Measurements from ENCODE around the gene SRSF9. TPM values are rescaled to one million over a fixed set of nuclear protein-coding genes. Genes with fewer than 3 reads are reported as not detected.
"Not testable (repeated sequence)": the region's sequence is repeated elsewhere in the genome, so short reads cannot be mapped to it uniquely, and the experiment has no call there.

Gene SRSF9
- total RNA-seq, 1 donor from 2014 or later = 38.6 TPM

GRCh38 chr12:120457133-120457532 is 12.4 kb downstream of the SRSF9 start:
- no peak for DNase-seq (ENCODE audit: low spot score)
- intact Hi-C loops (cut with DNase I) = no loop called here

- DNase-seq (ENCODE audit: low spot score) = no peak
- intact Hi-C loops (cut with DNase I) = no loop called here
These were observed 14.2 kb downstream of the SRSF9 start for GRCh38 chr12:120455302-120455701.

DNA sequence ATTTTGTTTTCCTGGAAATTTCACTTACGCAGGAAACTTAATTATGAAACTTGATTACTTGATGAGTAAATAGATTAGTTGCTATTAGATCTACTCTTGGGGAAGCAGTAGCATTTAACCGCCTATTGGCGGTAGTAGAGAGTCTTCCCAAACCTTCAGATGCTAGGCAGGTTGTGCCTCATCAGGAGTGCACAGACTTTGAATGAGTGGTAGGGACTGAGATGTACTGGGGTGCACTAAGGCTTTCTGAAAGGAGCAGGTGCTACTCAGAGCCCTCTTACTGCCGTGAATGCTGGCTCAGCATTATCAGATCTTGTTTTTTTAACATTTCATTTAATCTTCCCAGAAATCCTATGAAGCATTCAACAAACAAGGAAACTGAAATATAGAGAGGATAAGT is 15.6 kb downstream of the SRSF9 start:
- intact Hi-C loops (cut with DNase I) = no loop called here
- no peak for DNase-seq (ENCODE audit: low spot score)

DNA sequence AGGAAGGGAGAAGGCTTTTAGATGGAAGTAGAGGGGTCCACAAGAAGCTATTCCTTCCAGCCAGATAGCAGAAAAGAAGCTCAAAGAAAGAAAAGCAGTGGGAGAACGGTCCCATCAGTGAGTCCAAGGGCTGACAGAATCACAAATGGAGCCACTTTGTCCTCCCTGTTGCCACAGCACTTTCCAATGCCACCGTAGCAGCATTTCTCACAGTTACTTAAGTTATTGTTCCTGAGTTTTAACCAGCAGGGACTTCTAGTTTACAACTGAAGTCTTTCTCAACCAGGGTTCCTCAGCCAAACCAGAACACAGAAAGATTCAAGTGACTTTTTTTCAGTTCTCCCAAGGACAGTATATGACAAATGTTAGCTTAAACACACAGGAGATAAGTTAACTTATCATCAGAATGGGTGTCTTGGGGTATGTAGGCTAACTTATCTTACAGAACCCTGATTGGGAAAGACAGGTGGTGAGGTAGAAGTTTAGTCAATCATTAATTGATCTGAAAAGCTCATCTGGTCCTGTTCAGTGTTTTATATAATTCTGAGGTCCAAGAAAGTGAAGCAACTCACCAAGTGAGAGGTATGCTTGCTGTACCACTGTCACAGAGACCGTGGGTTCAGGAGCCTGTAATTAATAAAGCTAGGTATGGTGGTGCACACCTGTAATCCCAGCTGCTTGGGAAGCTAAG is 16.3 kb downstream of the SRSF9 start:
- DNase-seq (ENCODE audit: low spot score) = no peak
- intact Hi-C loops (cut with DNase I) = no loop called here

- DNase-seq (ENCODE audit: low spot score); intact Hi-C loops (cut with DNase I): not testable (repeated sequence)
These were observed 17.0 kb downstream of the SRSF9 start for GRCh38 chr12:120452524-120452923.

DNA sequence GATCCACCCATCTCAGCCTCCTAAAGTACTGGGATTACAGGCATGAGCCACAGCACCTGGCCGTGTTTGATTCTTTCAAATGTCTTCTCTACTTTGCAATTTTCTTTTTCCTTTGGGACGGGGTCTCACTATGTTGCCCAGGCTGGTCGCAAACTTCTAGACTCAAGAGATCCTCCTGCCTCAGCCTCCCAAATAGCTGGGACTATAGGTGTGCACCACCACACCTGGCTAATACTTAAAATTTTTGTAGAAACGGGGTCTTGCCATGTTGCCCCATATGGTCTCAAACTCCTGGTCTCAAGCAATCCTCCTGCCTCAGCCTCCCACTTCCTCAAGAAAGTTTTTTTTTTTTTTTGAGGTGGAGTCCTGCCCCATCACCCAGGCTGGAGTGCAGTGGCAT is 21.6 kb downstream of the SRSF9 start:
- DNase-seq (ENCODE audit: low spot score) = no peak
- intact Hi-C loops (cut with DNase I) = no loop called here

DNA sequence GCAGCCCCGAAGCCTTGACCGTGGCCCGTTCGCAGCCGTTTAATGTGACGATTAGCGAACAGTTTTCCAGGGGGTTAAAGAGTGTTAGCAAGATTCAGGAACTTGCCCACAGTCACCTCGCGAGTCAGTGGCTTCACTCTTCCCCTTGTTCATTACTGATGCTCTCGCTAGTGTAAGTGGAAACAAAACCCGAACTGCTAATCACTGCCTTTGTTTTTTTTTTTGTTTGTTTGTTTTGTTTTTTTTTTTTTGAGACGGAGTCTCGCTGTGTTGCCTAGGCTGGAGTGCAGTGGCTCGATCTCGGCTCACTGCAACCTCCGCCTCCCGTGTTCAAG is 22.7 kb downstream of the SRSF9 start:
- intact Hi-C loops (cut with DNase I); DNase-seq (ENCODE audit: low spot score): not testable (repeated sequence)

- intact Hi-C loops (cut with DNase I) = no loop called here
- DNase-seq (ENCODE audit: low spot score) = peak; percentile 94
These were observed 23.4 kb downstream of the SRSF9 start, which contains the start of the genes GATC and TRIAP1 for GRCh38 chr12:120445911-120446843. TSS of gene GATC (plus strand) at chr12:120446444. CDS start at chr12:120446481, 37 bp downstream. TSS of gene TRIAP1 (minus strand) at chr12:120446384. CDS start at chr12:120446372, 12 bp downstream.

DNA sequence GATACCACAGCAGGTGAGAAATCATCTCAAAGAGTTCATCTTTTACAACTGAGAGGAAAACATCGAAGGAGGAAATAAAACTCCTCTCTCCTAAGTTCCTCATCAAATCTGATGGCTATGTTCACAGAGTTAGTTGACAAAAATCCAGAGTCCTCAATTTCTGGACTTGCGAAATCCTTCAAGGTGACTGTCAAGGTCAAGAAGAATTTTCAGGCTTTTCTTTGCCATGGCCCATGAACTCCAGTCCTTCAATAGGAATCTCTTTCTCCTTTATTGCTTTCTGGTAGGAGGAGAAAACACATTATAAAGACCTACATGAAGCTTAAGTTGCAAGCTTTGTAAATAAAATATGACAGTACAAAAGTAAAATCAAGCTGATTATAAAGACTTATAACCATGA is 24.9 kb downstream of the SRSF9 start:
- DNase-seq (ENCODE audit: low spot score) = no peak
- intact Hi-C loops (cut with DNase I) = no loop called here

GRCh38 chr12:120439646-120440247 is 29.8 kb downstream of the SRSF9 start:
- intact Hi-C loops (cut with DNase I) = no loop called here

GRCh38 chr12:120438495-120439198 is 30.9 kb downstream of the SRSF9 start:
- intact Hi-C loops (cut with DNase I) = no loop called here
- DNase-seq (ENCODE audit: low spot score) = no peak

More at GRCh38 chr12:120439646-120440247, 29.8 kb downstream of the SRSF9 start:
- no peak for DNase-seq (ENCODE audit: low spot score)

- peak; percentile 97 for DNase-seq (ENCODE audit: low spot score)
- intact Hi-C loops (cut with DNase I) = no loop called here
These were observed 31.6 kb downstream of the SRSF9 start, which contains the start of gene COX6A1 for GRCh38 chr12:120437735-120438494. TSS of gene COX6A1 (plus strand) at chr12:120438113. CDS start at chr12:120438127, 14 bp downstream.

DNA sequence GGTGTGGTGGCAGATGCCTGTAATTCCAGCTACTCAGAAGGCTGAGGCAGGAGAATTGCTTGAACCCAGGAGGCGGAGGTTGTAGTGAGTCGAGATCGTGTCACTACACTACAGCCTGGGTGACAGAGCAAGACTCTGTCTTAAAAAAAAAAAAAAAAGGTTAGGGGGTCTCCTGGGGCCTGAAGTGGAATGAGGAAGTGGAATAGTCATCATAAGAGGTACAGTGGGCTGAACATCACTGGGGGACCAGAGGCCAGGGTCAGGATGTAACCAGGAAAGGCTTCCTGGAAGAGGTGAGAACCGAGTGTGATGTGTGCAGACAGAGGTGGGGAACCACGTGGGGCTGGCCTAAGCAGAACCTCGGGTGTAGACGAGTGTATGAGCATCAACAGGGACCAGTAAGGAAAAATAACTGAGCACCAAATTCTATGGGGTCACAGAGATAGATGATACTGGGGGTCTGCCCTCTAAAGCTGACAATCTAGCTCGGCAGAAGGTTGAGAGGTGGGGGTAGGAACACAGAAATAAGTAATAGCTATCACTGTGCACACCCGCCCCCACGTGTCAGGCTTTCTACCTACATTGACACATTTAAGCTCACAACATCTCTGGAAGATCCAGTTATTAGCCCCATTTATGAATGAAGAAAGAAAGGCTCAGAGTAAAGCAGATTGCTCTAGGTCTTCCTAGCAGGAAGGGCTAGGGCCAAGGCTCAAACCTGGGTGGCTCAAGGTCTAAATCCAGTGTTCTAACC is 36.6 kb downstream of the SRSF9 start:
- DNase-seq (ENCODE audit: low spot score) = peak; percentile 33
- intact Hi-C loops (cut with DNase I) = no loop called here

- intact Hi-C loops (cut with DNase I) = no loop called here
These were observed 40.2 kb downstream of the SRSF9 start for GRCh38 chr12:120429368-120429767.

DNA sequence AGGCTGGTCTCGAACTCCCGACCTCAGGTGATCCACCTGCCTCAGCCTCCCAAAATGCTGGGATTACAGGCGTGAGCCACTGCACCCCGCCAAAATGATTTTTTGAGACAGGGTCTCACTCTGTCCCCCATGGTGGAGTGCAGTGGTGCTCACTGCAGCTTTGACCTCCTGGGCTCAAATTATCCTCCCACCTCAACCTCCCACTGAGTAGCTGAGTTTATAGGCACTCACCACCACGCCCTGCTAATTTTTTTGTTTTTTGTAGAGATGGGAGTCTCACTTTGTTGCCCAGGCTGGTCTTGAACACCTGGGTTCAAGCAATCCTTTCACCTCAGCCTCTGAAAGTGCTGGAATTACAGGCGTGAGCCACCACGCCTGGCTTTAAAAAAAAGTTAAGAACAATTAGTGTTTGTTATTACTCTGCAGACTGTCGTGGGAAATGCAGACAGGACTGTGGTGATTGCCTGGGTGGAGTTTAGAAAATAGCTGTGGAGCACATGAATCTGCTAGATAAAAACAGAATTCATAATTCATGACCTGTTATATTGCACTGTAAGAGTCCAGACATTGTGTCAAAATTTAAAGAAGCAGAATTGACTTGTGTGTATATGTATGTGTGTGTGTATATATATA is 40.8 kb downstream of the SRSF9 start:
- intact Hi-C loops (cut with DNase I) = no loop called here
- DNase-seq (ENCODE audit: low spot score) = no peak

More at GRCh38 chr12:120429368-120429767, 40.2 kb downstream of the SRSF9 start:
- DNase-seq (ENCODE audit: low spot score) = no peak

DNA sequence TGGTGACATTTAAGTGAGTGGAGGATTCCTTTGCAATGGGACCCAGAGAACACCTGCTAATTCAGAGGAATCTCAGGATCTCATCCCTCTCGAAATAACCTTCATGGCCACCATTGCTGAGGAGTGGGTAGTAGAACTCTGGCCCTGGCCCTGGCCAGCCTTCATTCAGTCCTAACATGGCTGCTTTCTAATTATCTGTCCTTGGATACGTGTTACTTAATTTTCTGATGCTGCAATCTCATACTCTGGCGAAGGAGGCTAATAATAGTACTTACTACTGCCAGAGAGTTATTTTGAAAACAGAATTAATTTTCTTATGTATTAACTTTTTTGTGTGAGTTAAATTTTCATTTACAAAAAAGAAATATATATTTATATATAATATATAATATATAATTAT is 43.8 kb downstream of the SRSF9 start:
- intact Hi-C loops (cut with DNase I) = no loop called here
- no peak for DNase-seq (ENCODE audit: low spot score)

- intact Hi-C loops (cut with DNase I) = no loop called here
- DNase-seq (ENCODE audit: low spot score) = no peak
These were observed 46.6 kb downstream of the SRSF9 start for GRCh38 chr12:120422892-120423456.

Measured in cardiac septum (tissue), 1 donor.